ENCODE data around the gene ZNF326.

Gene ZNF326

GRCh38 chr1:89994805-89995597, at the start of gene ZNF326:
TSS of gene ZNF326 (plus strand) at chr1:89995110. CDS start at chr1:89995258, 148 bp downstream.
- no peak for TF ChIP-seq CTCF (IDR thresholded peaks at IDR 0.05)
- Mint-ChIP-seq H3K4me1 (peaks cover 48% of the 10 kb centered on the region), H3K4me3 (peak within 1 kb of the TSS; percentile 98), H3K27me3 (ENCODE audit: low read depth, poor library complexity) (no peaks in the 10 kb centered on the region), H3K27ac (peak within 1 kb of the TSS; percentile 98), H3K9me3 (no peaks in the 10 kb centered on the region), H3K36me3 (ENCODE audit: low read depth) (peaks cover 25% of the 10 kb centered on the region)
- DNase-seq, result peak; percentile 99

GRCh38 chr1:89945852-89946476, 48.9 kb upstream of the ZNF326 start:
- no peak overlapping the region for H3K27ac Mint-ChIP-seq
- no peaks in the 10 kb centered on the region for H3K36me3 Mint-ChIP-seq (ENCODE audit: low read depth)
- DNase-seq, result no peak
- no peak overlapping the region for H3K4me3 Mint-ChIP-seq
- no peak for TF ChIP-seq CTCF (IDR thresholded peaks at IDR 0.05)
- H3K4me1 Mint-ChIP-seq, result peaks cover 62% of the 10 kb centered on the region
- no peaks in the 10 kb centered on the region for H3K27me3 Mint-ChIP-seq (ENCODE audit: low read depth, poor library complexity)
- peaks cover 4% of the 10 kb centered on the region for H3K9me3 Mint-ChIP-seq

DNA sequence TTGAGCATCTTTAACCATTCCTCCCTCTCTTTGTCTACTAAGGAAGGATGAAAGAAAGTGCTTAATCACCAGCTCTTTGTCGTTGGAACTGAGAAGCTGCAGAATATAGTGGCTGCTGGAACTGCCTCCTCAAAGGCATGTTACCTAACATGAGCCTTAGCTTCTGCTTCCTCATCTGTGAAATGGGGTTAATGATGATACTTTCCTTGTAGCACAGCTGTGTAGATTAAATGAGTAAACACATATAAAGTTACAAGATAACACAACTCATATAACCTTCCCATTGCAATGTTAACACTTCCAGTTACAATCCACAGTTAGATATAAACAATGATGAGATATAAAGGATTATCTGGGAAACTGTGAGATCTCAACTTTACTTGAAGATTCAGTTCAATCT, 48.4 kb upstream of the ZNF326 start:
- Mint-ChIP-seq H3K27ac (no peak overlapping the region), H3K9me3 (peaks cover 4% of the 10 kb centered on the region), H3K4me3 (no peak overlapping the region), H3K4me1 (peaks cover 62% of the 10 kb centered on the region), H3K36me3 (ENCODE audit: low read depth) (no peaks in the 10 kb centered on the region), H3K27me3 (ENCODE audit: low read depth, poor library complexity) (no peaks in the 10 kb centered on the region)
- no peak for DNase-seq
- no peak for TF ChIP-seq CTCF (IDR thresholded peaks at IDR 0.05)

- no peaks in the 10 kb centered on the region for H3K36me3 Mint-ChIP-seq (ENCODE audit: low read depth)
- peaks cover 66% of the 10 kb centered on the region for H3K4me1 Mint-ChIP-seq
- peak; percentile 8 for DNase-seq
- TF ChIP-seq CTCF (IDR thresholded peaks at IDR 0.05), result no peak
- H3K9me3 Mint-ChIP-seq, result peaks cover 4% of the 10 kb centered on the region
- H3K27ac Mint-ChIP-seq, result peak overlapping the region; percentile 13
- no peak overlapping the region for H3K4me3 Mint-ChIP-seq
- no peaks in the 10 kb centered on the region for H3K27me3 Mint-ChIP-seq (ENCODE audit: low read depth, poor library complexity)
These were observed 46.1 kb upstream of the ZNF326 start for GRCh38 chr1:89948722-89949345.

DNA sequence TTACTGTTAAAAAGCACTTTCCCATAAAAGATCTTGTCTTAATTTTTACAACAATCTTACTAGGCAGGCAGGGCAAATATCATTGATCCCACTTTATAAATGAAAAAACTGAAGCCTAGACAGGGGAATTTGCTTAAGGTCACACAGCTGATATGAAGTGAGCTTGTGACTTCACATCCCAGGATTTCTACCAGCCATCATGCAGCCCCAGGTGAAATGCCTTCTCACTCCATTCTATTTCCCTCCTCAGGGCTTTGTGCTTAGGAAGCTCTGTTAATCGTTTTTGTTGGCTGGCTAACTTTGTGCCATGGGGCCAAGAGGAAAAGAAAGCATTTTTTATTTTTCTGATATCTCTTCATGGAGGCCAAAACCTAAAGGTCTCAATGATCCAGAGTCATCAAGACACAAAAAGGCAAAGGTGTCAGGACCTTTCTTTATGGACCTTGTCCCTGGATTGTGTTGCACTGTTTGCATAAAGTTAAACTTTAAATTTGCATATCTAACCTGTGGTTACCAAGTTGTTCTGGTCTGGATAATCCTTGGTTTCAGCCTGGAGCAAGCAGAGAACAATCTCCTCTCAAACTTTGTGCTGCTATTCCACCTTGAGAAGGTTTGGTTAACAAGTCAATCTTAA, 44.8 kb upstream of the ZNF326 start:
- no peak overlapping the region for H3K4me3 Mint-ChIP-seq
- no peak for TF ChIP-seq CTCF (IDR thresholded peaks at IDR 0.05)
- no peaks in the 10 kb centered on the region for H3K36me3 Mint-ChIP-seq (ENCODE audit: low read depth)
- H3K27me3 Mint-ChIP-seq (ENCODE audit: low read depth, poor library complexity), result no peaks in the 10 kb centered on the region
- no peak for DNase-seq
- peaks cover 54% of the 10 kb centered on the region for H3K4me1 Mint-ChIP-seq
- peaks cover 2% of the 10 kb centered on the region for H3K9me3 Mint-ChIP-seq
- no peak overlapping the region for H3K27ac Mint-ChIP-seq

Measured in nephron progenitor cell (in vitro differentiated cells).